GM12801 (cell line): Measurements from ENCODE around the gene TMEM163.

Experiments used
- TF ChIP-seq, protein P1 (sequence below): IDR thresholded peaks from one replicate; pipeline ENCODE4 v1.5.1; 2011; ENCODE audit warnings: control low read depth; ENCODE audit not compliant: insufficient read length; ENCODE audit errors: extremely low read depth

TMEM163 gene

GRCh38 chr2:134550566-134551164 is 168.1 kb downstream of the TMEM163 start:
- TF ChIP-seq, protein P1, sequence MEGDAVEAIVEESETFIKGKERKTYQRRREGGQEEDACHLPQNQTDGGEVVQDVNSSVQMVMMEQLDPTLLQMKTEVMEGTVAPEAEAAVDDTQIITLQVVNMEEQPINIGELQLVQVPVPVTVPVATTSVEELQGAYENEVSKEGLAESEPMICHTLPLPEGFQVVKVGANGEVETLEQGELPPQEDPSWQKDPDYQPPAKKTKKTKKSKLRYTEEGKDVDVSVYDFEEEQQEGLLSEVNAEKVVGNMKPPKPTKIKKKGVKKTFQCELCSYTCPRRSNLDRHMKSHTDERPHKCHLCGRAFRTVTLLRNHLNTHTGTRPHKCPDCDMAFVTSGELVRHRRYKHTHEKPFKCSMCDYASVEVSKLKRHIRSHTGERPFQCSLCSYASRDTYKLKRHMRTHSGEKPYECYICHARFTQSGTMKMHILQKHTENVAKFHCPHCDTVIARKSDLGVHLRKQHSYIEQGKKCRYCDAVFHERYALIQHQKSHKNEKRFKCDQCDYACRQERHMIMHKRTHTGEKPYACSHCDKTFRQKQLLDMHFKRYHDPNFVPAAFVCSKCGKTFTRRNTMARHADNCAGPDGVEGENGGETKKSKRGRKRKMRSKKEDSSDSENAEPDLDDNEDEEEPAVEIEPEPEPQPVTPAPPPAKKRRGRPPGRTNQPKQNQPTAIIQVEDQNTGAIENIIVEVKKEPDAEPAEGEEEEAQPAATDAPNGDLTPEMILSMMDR, result no peak

DNA sequence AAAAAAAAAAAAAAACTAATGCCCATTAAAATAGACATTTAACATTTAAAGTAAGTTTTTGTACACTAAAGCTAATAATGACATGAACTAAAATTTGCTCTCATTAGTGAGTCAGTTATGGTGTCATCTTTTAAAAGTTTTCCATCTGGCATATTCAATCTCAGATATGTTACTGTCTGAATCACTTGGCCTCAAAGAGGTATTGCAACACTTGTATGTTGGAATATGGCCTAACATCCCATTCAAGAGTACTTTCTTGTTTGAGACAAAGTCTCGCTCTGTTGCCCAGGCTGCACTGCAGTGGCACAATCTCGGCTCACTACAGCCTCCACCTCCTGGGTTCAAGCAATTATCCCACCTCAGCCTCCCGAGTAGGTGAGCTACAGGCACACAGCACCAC is 169.7 kb downstream of the TMEM163 start:
- TF ChIP-seq, protein P1, result no peak

GRCh38 chr2:134540990-134541389 is 177.8 kb downstream of the TMEM163 start:
- TF ChIP-seq, protein P1, result no peak

- TF ChIP-seq, protein P1, result no peak
These were observed 178.8 kb downstream of the TMEM163 start for GRCh38 chr2:134539981-134540380.

GRCh38 chr2:134537702-134538101 is 181.1 kb downstream of the TMEM163 start:
- TF ChIP-seq, protein P1, result no peak

DNA sequence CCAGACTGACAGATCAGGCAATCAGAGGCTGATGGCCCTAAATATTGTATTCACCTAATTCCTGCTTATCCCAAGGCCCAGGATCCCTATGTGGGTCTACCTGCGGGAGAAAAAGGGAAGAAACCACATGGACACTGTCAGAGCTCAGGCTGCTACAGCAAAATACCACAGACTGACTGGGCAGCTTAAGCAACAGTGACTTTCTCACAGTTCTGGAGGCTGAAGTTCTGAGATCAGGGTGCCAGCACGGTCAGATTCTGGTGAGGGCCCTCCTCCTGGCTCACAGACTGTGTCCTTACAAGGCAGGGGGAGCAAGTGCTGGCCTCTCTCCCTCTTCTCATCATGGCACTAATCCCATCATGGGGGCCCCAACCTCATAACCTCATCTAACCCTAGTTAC is 181.7 kb downstream of the TMEM163 start:
- TF ChIP-seq, protein P1, result no peak

DNA sequence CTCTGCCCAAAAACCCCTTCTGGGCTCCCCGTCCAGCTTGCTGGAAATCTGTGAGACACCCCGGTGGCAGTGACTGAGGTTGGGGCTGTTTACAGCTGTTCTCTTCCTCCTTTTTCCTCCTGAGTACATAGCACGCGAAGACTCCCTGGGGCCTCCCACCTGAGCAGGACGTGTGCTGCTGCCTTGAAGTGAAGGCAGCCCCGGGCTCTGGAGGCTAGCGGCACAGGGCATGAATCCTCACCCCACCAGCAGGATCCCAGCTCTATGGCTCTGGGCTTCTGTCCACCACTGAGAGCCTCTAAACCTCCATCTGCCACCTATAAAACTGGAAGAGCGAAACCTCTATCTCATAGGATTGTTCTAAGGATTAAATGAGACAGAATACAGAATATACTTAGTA is 182.5 kb downstream of the TMEM163 start:
- TF ChIP-seq, protein P1, result no peak
